SK-N-MC (cell line): Measurements from ENCODE around the gene EGFL7.

Experiments used
- EZH2 ChIP-seq: fragments of 200-600 bp; sonication (generic); IDR thresholded peaks from one replicate; pipeline ENCODE4 v1.6.1; 2017; ENCODE audit warnings: antibody characterized with exemption
- FOXP2 ChIP-seq: optimal IDR thresholded peaks from 2 replicates; pipeline ENCODE3; 2011; ENCODE audit warnings: mild to moderate bottlenecking, moderate library complexity; ENCODE audit not compliant: insufficient read depth; ENCODE audit errors: extremely low read length, control extremely low read depth
- POLR2AphosphoS5 ChIP-seq: IDR thresholded peaks from 2 replicates; pipeline ENCODE4 v1.6.1; 2012; ENCODE audit warnings: mild to moderate bottlenecking, low read depth, low read length, borderline replicate concordance

GRCh38 chr9:136670576-136671253, 8.0 kb downstream of the EGFL7 start:
- TF ChIP-seq POLR2AphosphoS5 (no peak), EZH2 (no peak), FOXP2 (no peak)
